ENCODE measurements around the gene S100A4.

GRCh38 chr1:153548722-153549688 is 3.4 kb upstream of the S100A4 start, which contains the start of gene S100A3:
- no peak for TF ChIP-seq CTCF (IDR thresholded peaks at IDR 0.05; ENCODE audit: poor library complexity, severe bottlenecking)
- TF ChIP-seq MXI1 (conservative IDR thresholded peaks at IDR 0.05; ENCODE audit: poor library complexity, severe bottlenecking), result no peak
- TF ChIP-seq TAF1 (IDR thresholded peaks at IDR 0.05; ENCODE audit: low read depth), result no peak
- TF ChIP-seq EZH2 (IDR thresholded peaks at IDR 0.05; ENCODE audit: borderline replicate concordance, insufficient read depth, low read length, poor library complexity, severe bottlenecking), result no peak
- TF ChIP-seq POLR2AphosphoS5 (IDR thresholded peaks at IDR 0.05), result no peak
- no peak for TF ChIP-seq EP300 (conservative IDR thresholded peaks at IDR 0.05; ENCODE audit: poor library complexity, severe bottlenecking)
- TF ChIP-seq RAD21 (conservative IDR thresholded peaks at IDR 0.05), result no peak
- TF ChIP-seq REST (IDR thresholded peaks at IDR 0.05; ENCODE audit: borderline replicate concordance), result no peak
- TF ChIP-seq SMC3 (conservative IDR thresholded peaks at IDR 0.05; ENCODE audit: poor library complexity), result no peak
